Measurements from ENCODE around the gene TXNDC5. TPM values are rescaled to one million over a fixed set of nuclear protein-coding genes. Genes with fewer than 3 reads are reported as not detected.

The TXNDC5 gene
- total RNA-seq, 2 experiments from 2014 or later, result 49.3 to 51.0 TPM

DNA sequence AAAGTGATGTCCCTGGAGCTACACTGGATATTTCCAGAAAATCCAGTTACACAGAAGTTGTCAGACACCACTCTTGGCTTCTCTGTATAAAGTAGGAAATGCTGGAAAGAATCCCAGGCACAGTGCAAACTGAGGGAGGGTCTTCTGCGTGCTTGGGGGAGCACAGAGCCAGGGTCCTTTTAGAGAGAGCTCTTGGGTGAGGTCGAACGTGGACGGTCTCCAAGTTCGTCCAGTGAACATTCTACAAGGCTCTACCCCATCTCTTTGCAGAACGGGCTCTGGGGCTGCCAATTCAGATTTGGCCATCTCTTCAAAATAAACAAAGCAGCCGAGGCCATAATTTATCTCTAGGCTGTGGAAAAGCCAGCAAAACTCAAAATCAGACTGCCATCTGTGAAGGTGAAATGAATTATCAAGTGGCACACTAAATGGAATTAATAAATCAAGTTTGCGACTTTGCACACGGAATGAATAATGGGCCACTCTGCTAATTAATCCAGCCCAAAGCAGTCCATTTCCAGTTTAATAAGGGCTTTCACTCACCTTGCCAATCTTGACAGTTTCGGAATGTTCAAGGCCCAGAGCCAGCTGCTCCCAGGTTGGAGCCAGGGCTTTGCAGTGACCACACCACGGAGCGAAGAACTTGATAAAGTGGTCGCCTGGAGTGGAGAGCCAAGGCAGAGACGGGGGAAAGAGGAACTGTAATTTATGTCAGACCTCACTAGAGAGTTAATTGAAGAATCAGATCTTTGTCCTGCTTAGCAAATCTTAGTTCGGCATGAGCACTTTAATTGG, 19.3 kb downstream of the TXNDC5 start:
- H3K4me1 Mint-ChIP-seq (ENCODE audit: low read depth), result no peaks in the 10 kb centered on the region
- DNase-seq (no peak), ATAC-seq (no peak)
- no peaks in the 10 kb centered on the region for H3K27me3 Mint-ChIP-seq
- no peaks in the 10 kb centered on the region for H3K9me3 Mint-ChIP-seq
- H3K4me3 Mint-ChIP-seq, result no peak overlapping the region
- no peak for TF ChIP-seq CTCF (IDR thresholded peaks at IDR 0.05)
- no peak overlapping the region for H3K27ac Mint-ChIP-seq
- ChIA-PET POLR2A (interaction anchor here (0.6 kb wide), 1 partner anchor 158 kb away, joined by 3 read pairs; no protein-coding TSS in a partner anchor), CTCF (no interaction called here)
- intact Hi-C loops (cut with micrococcal nuclease), result no loop called here
- H3K36me3 Mint-ChIP-seq (ENCODE audit: low read depth), result peaks cover 74% of the 10 kb centered on the region

GRCh38 chr6:7888587-7889357, 21.8 kb downstream of the TXNDC5 start:
- intact Hi-C loops (cut with micrococcal nuclease), result no loop called here
- Mint-ChIP-seq H3K4me1 (ENCODE audit: low read depth) (no peaks in the 10 kb centered on the region), H3K36me3 (ENCODE audit: low read depth) (peaks cover 77% of the 10 kb centered on the region), H3K27ac (no peak overlapping the region), H3K27me3 (no peaks in the 10 kb centered on the region), H3K4me3 (no peak overlapping the region), H3K9me3 (no peaks in the 10 kb centered on the region)
- ATAC-seq, result no peak
- CTCF ChIA-PET, result interaction anchor here (1.2 kb wide), 1 partner anchor 166 kb away, joined by 3 read pairs; no protein-coding TSS in a partner anchor
- DNase-seq, result no peak
- POLR2A ChIA-PET, result no interaction called here
- TF ChIP-seq CTCF (IDR thresholded peaks at IDR 0.05), result no peak

- intact Hi-C loops (cut with micrococcal nuclease), result no loop called here
- ChIA-PET CTCF (no interaction called here), POLR2A (no interaction called here)
- peaks cover 81% of the 10 kb centered on the region for H3K36me3 Mint-ChIP-seq (ENCODE audit: low read depth)
- no peaks in the 10 kb centered on the region for H3K27me3 Mint-ChIP-seq
- no peak overlapping the region for H3K27ac Mint-ChIP-seq
- H3K4me3 Mint-ChIP-seq, result no peak overlapping the region
- no peaks in the 10 kb centered on the region for H3K9me3 Mint-ChIP-seq
- H3K4me1 Mint-ChIP-seq (ENCODE audit: low read depth), result no peaks in the 10 kb centered on the region
- ATAC-seq (no peak), DNase-seq (no peak)
- TF ChIP-seq CTCF (IDR thresholded peaks at IDR 0.05), result no peak
Measured at GRCh38 chr6:7887278-7887991, 23.2 kb downstream of the TXNDC5 start.

DNA sequence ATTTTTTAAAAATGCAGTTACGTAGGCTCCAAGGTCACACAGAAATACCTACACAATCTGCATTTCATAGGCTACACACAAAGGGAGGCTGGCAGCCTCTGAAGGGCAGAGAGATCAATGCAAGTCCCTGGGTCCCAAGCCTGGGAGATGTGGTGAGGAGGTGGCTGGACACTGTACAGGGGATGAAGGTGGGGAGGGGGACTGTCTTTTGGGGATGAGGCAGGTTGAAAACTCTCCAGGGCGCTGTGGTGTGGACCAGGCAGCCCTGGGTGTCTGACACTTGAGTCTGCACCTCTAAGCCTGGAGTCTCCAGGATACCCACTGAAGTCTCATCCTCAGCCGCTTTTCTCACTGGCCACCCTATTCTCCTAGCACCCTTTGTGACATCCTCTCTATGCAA, 24.5 kb downstream of the TXNDC5 start:
- Mint-ChIP-seq H3K27ac (no peak overlapping the region), H3K36me3 (ENCODE audit: low read depth) (peaks cover 77% of the 10 kb centered on the region), H3K27me3 (no peaks in the 10 kb centered on the region), H3K4me3 (no peak overlapping the region), H3K4me1 (ENCODE audit: low read depth) (no peaks in the 10 kb centered on the region), H3K9me3 (no peaks in the 10 kb centered on the region)
- no peak for ATAC-seq
- no peak for TF ChIP-seq CTCF (IDR thresholded peaks at IDR 0.05)
- DNase-seq, result no peak
- intact Hi-C loops (cut with micrococcal nuclease), result no loop called here
- POLR2A ChIA-PET, result no interaction called here
- CTCF ChIA-PET, result no interaction called here

Measured in activated CD8-positive, alpha-beta T cell treated with anti-CD3 and anti-CD28 coated beads for 36 hours (primary cell).